Sigmoid colon (tissue), 7 donors: ENCODE results near the gene RCE1. TPM values are rescaled to one million over a fixed set of nuclear protein-coding genes. Genes with fewer than 3 reads are reported as not detected.

Experiments used
- DNase-seq: peaks from one replicate; pipeline ENCODE4 v3.0.0-alpha.2; 2019
- H3K27ac ChIP-seq, 4 donors: fragments of 200-600 bp; sonication (generic); one replicate each; pipeline ENCODE4 v1.5.1; 2016 to 2019; ENCODE audit warnings: mild to moderate bottlenecking in 1 of 4
- H3K27me3 ChIP-seq, 3 donors: fragments of 200-600 bp; sonication (generic); one replicate each; pipeline ENCODE4 v1.5.1; 2019; ENCODE audit warnings: mild to moderate bottlenecking in 1 of 3
- H3K36me3 ChIP-seq, 4 donors: fragments of 200-600 bp; sonication (generic); one replicate each; pipeline ENCODE4 v1.5.1; 2016 to 2019
- H3K4me1 ChIP-seq, 4 donors: fragments of 200-600 bp; sonication (generic); one replicate each; pipeline ENCODE4 v1.5.1; 2017 to 2019
- H3K4me3 ChIP-seq, 4 donors: fragments of 200-600 bp; sonication (generic); one replicate each; pipeline ENCODE4 v1.5.1; 2017 to 2019; ENCODE audit warnings: mild to moderate bottlenecking in 2 of 4, moderate library complexity in 1 of 4
- H3K9me3 ChIP-seq, 4 donors: fragments of 200-600 bp in 3 of 4; sonication (generic) in 3 of 4; one replicate each; pipeline versions ENCODE4 v1.5.1 to v1.6.1; 2013 to 2019
- CTCF ChIP-seq, 4 experiments: fragments of 450-650 bp in 3 of 4; fragments of 200-600 bp in 1 of 4; IDR thresholded peaks; one replicate each; pipeline ENCODE4 v1.5.1; 2016 to 2019; ENCODE audit warnings: antibody characterized with exemption in 4 of 4, mild to moderate bottlenecking in 3 of 4, moderate library complexity in 2 of 4
- EP300 ChIP-seq, 4 donors: sonication (generic); formaldehyde crosslinking; IDR thresholded peaks; one replicate each; pipeline ENCODE4 v1.6.1; 2017; ENCODE audit warnings: antibody characterized with exemption in 4 of 4
- POLR2A ChIP-seq, 2 donors: fragments of 450-650 bp; IDR thresholded peaks; one replicate each; pipeline ENCODE4 v1.6.1; 2016; ENCODE audit warnings: antibody characterized with exemption in 2 of 2, mild to moderate bottlenecking in 2 of 2, moderate library complexity in 2 of 2
- POLR2AphosphoS5 ChIP-seq, 4 donors: sonication (generic); formaldehyde crosslinking; IDR thresholded peaks; one replicate each; pipeline ENCODE4 v1.6.1; 2017; ENCODE audit warnings: antibody characterized with exemption in 4 of 4
- WGBS, 2 donors: extraction: QIAGEN DNeasy Blood & Tissue Kit; methylation state at CpG; one replicate each; pipeline ENCODE4 v1.1.7; 2013; 5-methylcytosine and 5-hydroxymethylcytosine counted together
- intact Hi-C: fragments of 100-400 bp; cut with DNase I; formaldehyde crosslinking; loops from one replicate; pipeline ENCODE4 v1.15.1; 2023
- polyA plus RNA-seq, 3 donors: library from polyadenylated mRNA; stranded (reverse); fragments of 200-250 nt; gene quantifications; one replicate each; pipeline ENCODE4 v1.2.3, GENCODE V29; 2013
- total RNA-seq, 4 donors: library from RNA; depleted of rRNA; stranded (reverse); fragments of >200 nt; gene quantifications; one replicate each; pipeline ENCODE4 v1.1.0, GENCODE V29; 2016
- donor health status: healthy with polysubstance abuse.
- donor health status: Bipolar disorder and iron deficiency.
- donor health status: healthy.

Gene RCE1
- total and polyA plus RNA-seq, 7 donors: 6.1 to 23.0 (median 8.4) TPM

GRCh38 chr11:66880496-66881450 is 37.5 kb downstream of the RCE1 start:
- H3K27me3 ChIP-seq: no peaks in the 10 kb centered on the region
- H3K4me1 ChIP-seq: peaks cover 0 to 14% (median 9%) of the 10 kb centered on the region in 4 donors
- DNase-seq: no peak
- no peaks in the 10 kb centered on the region for H3K9me3 ChIP-seq
- no peak overlapping the region for H3K4me3 ChIP-seq
- TF ChIP-seq EP300 (IDR thresholded peaks at IDR 0.05): no peak
- TF ChIP-seq POLR2A (IDR thresholded peaks at IDR 0.05): no peak
- TF ChIP-seq CTCF (IDR thresholded peaks at IDR 0.05): no peak
- no peak for TF ChIP-seq POLR2AphosphoS5 (IDR thresholded peaks at IDR 0.05)
- intact Hi-C loops: loop anchor here (5.0 kb wide), 1 partner anchor 38 kb away; the partner anchor contains the start of gene RCE1
- 59 to 80% methylated on average over 14 of the region's 14 CpGs for WGBS, 2 donors
- H3K27ac ChIP-seq: no peak overlapping the region
- no peaks in the 10 kb centered on the region for H3K36me3 ChIP-seq

- H3K4me3 ChIP-seq: no peak overlapping the region
- H3K9me3 ChIP-seq: no peaks in the 10 kb centered on the region
- WGBS, 2 donors: 92 to 94% methylated on average over 10 of the region's 10 CpGs
- no peaks in the 10 kb centered on the region for H3K27me3 ChIP-seq
- H3K4me1 ChIP-seq: peaks cover 0 to 14% (median 9%) of the 10 kb centered on the region in 4 donors
- TF ChIP-seq POLR2AphosphoS5 (IDR thresholded peaks at IDR 0.05) (no peak), POLR2A (IDR thresholded peaks at IDR 0.05) (no peak), CTCF (IDR thresholded peaks at IDR 0.05) (no peak), EP300 (IDR thresholded peaks at IDR 0.05) (no peak)
- H3K27ac ChIP-seq: no peak overlapping the region
- no peak for DNase-seq
- intact Hi-C loops: loop anchor here (5.0 kb wide), 1 partner anchor 39 kb away; the partner anchor contains the start of gene RCE1
- no peaks in the 10 kb centered on the region for H3K36me3 ChIP-seq
These were observed 38.2 kb downstream of the RCE1 start for GRCh38 chr11:66881451-66881835.

GRCh38 chr11:66881927-66882452 is 38.7 kb downstream of the RCE1 start:
- DNase-seq: no peak
- intact Hi-C loops: loop anchor here (2.0 to 5.0 kb wide), 2 partner anchors 25 to 40 kb away; partner anchors contain the start of genes LRFN4 and RCE1
- no peaks in the 10 kb centered on the region for H3K36me3 ChIP-seq
- peak overlapping the region in 2 of 4 donors; percentile 12 to 35 for H3K27ac ChIP-seq
- peaks cover 0 to 14% (median 9%) of the 10 kb centered on the region in 4 donors for H3K4me1 ChIP-seq
- H3K4me3 ChIP-seq: no peak overlapping the region
- TF ChIP-seq CTCF (IDR thresholded peaks at IDR 0.05) (no peak), EP300 (IDR thresholded peaks at IDR 0.05) (no peak), POLR2AphosphoS5 (IDR thresholded peaks at IDR 0.05) (no peak), POLR2A (IDR thresholded peaks at IDR 0.05) (no peak)
- WGBS, 2 donors: 91 to 92% methylated on average over 9 of the region's 9 CpGs
- H3K9me3 ChIP-seq: no peaks in the 10 kb centered on the region
- no peaks in the 10 kb centered on the region for H3K27me3 ChIP-seq

GRCh38 chr11:66882561-66883015 is 39.3 kb downstream of the RCE1 start:
- Histone ChIP-seq H3K27me3 (no peaks in the 10 kb centered on the region), H3K4me1 (peaks cover 0 to 14% (median 9%) of the 10 kb centered on the region in 4 donors), H3K9me3 (no peaks in the 10 kb centered on the region), H3K27ac (peak overlapping the region in 3 of 4 donors; percentile 12 to 42 (median 35)), H3K4me3 (peak overlapping the region in 3 of 4 donors; percentile 28 to 46 (median 37)), H3K36me3 (no peaks in the 10 kb centered on the region)
- intact Hi-C loops: loop anchor here (1.0 to 5.0 kb wide), 3 partner anchors 26 to 188 kb away; partner anchors contain the start of genes LRFN4 and RCE1
- 43 to 77% methylated on average over 14 of the region's 14 CpGs for WGBS, 2 donors
- DNase-seq: no peak
- TF ChIP-seq POLR2A (IDR thresholded peaks at IDR 0.05) (no peak), CTCF (IDR thresholded peaks at IDR 0.05) (no peak), EP300 (IDR thresholded peaks at IDR 0.05) (no peak), POLR2AphosphoS5 (IDR thresholded peaks at IDR 0.05) (no peak)
